Adrenal gland (tissue), 12 donors: ENCODE data around the gene MAN1B1. TPM values are rescaled to one million over a fixed set of nuclear protein-coding genes. Genes with fewer than 3 reads are reported as not detected.

Source experiments
- DNase-seq, 7 donors: peaks; one replicate each; pipeline ENCODE4 v3.0.0-alpha.2; 2019 to 2020
- H3K27ac ChIP-seq, 5 donors: fragments of 200-600 bp; sonication (generic) in 4 of 5; 1 replicate in 3 of 5; 2 replicates in 2 of 5; pipeline versions ENCODE4 v1.5.1 to v1.8.0; 2016 to 2020; ENCODE audit warnings: mild to moderate bottlenecking in 1 of 5
- H3K27me3 ChIP-seq: fragments of 200-600 bp; 2 replicates; pipeline ENCODE4 v1.8.0; 2021
- H3K36me3 ChIP-seq, 2 donors: fragments of 200-600 bp; replicated peaks in 1 of 2; 1 replicate in 1 of 2; 2 replicates in 1 of 2; pipeline versions ENCODE4 v1.5.1 to v1.8.0; 2018 to 2022
- H3K4me1 ChIP-seq, 2 donors: fragments of 200-600 bp; replicated peaks in 1 of 2; 1 replicate in 1 of 2; 2 replicates in 1 of 2; pipeline versions ENCODE4 v1.5.1 to v1.8.0; 2018 to 2021
- H3K4me3 ChIP-seq, 4 donors: fragments of 200-600 bp; sonication (generic) in 3 of 4; one replicate each; pipeline ENCODE4 v1.5.1; 2016 to 2018
- H3K9me3 ChIP-seq, 3 donors: fragments of 200-600 bp; sonication (generic) in 1 of 3; replicated peaks in 1 of 3; 1 replicate in 2 of 3; 2 replicates in 1 of 3; pipeline versions ENCODE4 v1.5.1 to v1.8.0; 2016 to 2021
- CTCF ChIP-seq, 6 experiments: fragments of 450-650 bp in 4 of 6; fragments of 200-600 bp in 2 of 6; sonication (generic) in 1 of 6; IDR thresholded peaks; 1 replicate in 5 of 6; 2 replicates in 1 of 6; pipeline versions ENCODE4 v1.5.1 to v1.8.0; 2016 to 2021; ENCODE audit warnings: antibody characterized with exemption in 6 of 6, mild to moderate bottlenecking in 2 of 6, moderate library complexity in 1 of 6
- POLR2A ChIP-seq, 2 donors: fragments of 450-650 bp; IDR thresholded peaks; one replicate each; pipeline ENCODE4 v1.6.1; 2017; ENCODE audit warnings: antibody characterized with exemption in 2 of 2, mild to moderate bottlenecking in 2 of 2, moderate library complexity in 1 of 2
- WGBS, 4 donors: extraction: QIAGEN DNeasy Blood & Tissue Kit in 2 of 4; methylation state at CpG; one replicate each; pipeline versions ENCODE4 v1.1.5 to v1.1.7; 2013 to 2017; 5-methylcytosine and 5-hydroxymethylcytosine counted together
- intact Hi-C, 2 donors: fragments of 100-400 bp; cut with DNase I; formaldehyde crosslinking; loops; one replicate each; pipeline versions ENCODE4 v1.14.1 to v1.15.0; 2022 to 2023
- polyA plus RNA-seq, 3 donors: library from polyadenylated mRNA; stranded (reverse); fragments of 200-250 nt in 2 of 3; fragments of 350-450 nt in 1 of 3; fragmentation: Illumina TruSeq in 1 of 3; extraction: RNeasy Lipid Tissue Mini Kit (QIAGEN cat#74804) in 1 of 3; gene quantifications; one replicate each; pipeline ENCODE4 v1.2.3, GENCODE V29; 2013 to 2014
- total RNA-seq, 9 donors: library from RNA; depleted of rRNA in 4 of 9; stranded (reverse); fragments of >200 nt in 4 of 9; fragments of 120-200 nt in 1 of 9; fragmentation: NEBNext Ultra II Directional in 1 of 9; extraction: Animal tissue kit (Norgen Biotek cat#: 25700) in 1 of 9; gene quantifications; one replicate each; pipeline versions ENCODE4 v1.1.0 to v1.2.4, GENCODE V29; 2013 to 2023
- donor health status: healthy with polysubstance abuse.
- donor health status: Bipolar disorder and iron deficiency.
- donor health status: DM: yes; HTN: yes; CAD: no.
- donor health status: DM: no; HTN: no; CAD: no.
- donor health status: DM: no; HTN: no; CAD: no.
- donor health status: DM: yes; HTN: yes; CAD: no.

The MAN1B1 gene
- total and polyA plus RNA-seq, 12 donors: 44.4 to 138 (median 67.9) TPM

DNA sequence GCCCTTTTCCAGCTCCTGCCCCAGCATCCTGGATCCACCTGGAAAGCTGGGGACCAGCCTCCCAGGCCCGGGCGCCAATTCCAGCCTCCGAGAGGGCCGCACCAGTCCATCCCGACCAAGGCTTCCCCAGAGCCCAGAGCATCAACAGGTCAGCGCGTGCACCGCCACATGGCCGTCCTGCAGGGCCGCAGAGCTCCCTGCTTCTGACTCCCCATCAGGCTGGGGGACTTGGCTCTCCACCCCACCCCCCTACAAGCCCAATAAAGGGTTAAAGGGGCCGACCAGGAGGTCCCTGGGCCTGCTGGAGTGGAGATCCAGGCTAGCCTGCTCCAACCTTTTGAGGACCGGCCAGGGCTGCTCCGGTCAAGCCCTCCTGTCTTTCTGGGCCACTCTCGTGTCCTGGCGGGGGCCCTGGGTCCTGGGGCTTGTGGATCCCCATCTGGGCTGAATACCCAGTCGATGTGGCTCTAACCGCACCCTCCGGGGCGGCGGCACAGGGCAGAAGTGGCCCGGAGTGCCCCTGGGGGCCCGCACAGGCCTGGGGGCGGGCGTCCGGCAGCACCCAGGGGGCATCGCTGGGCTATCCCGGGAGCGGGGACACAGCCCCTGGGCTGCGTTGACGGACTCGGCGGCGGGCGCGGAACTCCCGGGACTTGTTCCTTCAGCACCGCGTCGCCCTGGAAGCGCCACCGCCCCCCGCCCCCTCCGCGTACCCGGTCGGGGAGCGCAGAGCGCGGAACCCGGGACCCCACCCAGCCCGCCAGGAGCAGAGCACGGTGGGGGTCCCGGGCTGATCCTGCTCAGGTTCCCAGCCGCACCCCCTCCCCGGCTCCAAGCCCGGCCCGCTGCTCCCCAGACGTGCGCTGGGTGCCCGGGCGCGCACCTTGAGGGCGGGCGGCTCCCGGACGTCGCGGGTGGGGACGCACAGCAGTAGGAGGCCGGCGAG is 33.5 kb upstream of the MAN1B1 start:
- Histone ChIP-seq H3K27me3 (peaks cover 50% of the 10 kb centered on the region), H3K4me1 (peaks cover 0 to 21% of the 10 kb centered on the region in 2 donors)

DNA sequence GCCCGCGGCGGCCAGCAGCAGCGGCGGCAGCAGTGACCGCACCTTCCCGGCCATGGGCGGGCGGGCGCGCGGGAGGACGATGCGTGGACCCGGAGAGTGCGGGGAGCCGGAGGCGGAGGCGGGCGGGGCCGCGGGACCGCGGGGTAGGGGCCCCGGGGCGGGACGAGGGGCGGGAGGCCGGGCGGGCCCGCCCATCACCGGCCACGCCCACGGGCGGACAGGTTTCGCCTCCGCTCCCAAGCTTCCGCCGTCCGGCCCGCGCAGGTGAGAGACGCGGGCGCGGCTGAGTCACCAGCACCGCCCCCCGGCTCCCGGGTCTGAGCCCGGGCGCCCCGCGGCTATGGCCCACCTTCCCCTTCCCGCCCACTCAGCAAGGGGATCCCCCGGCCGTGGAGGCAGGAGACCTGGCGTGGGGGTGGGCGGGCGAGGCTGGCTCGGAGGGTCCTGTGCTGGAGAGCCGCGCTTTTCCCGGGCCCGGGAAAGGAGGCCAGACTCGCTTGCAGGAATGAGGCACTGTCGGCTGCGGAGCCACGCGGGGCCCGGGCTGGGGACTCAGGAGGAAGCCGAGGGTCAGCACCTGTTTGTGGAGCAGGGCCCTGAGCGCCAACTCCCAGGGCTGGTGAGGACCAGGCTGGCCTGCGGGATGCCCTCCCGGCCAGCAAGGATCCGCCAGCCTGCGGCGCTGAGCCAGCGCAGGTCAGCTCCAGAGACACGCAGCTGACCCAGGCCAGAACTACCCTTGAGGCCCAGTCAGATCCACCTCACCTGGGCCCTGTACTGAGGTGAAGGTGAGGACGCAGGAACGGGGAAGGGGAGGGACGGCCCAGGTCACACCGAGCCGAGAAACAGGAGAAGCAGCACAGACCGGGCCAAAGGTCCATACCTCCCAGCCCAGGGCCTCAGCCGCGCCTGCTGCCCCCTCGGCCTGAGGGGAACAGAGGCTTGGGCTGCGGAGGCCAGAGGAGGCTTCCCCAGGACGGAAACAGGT is 32.5 kb upstream of the MAN1B1 start, which contains the start of gene ENTPD2:
Gene ENTPD2 (minus strand): TSS at position 118 of the 988 bp plus-strand sequence. CDS start 64 bp downstream, at position 54.
- intact Hi-C loops: no loop called here
- Histone ChIP-seq H3K27ac (no peak within 1 kb of the TSS), H3K4me3 (peak within 1 kb of the TSS in 1 of 4 donors; percentile 43), H3K36me3 (no peaks in the 10 kb centered on the region), H3K27me3 (peaks cover 42% of the 10 kb centered on the region), H3K4me1 (peaks cover 0 to 21% of the 10 kb centered on the region in 2 donors), H3K9me3 (no peaks in the 10 kb centered on the region)
- 21 to 42% (median 31%) methylated on average over 16 to 90 of the region's 90 CpGs for WGBS, 4 donors
- no peak for DNase-seq
- TF ChIP-seq CTCF (IDR thresholded peaks at IDR 0.05) (no peak), POLR2A (IDR thresholded peaks at IDR 0.05) (no peak)

More for the DNA sequence above, 33.5 kb upstream of the MAN1B1 start:
- DNase-seq: no peak
- no peak overlapping the region for H3K27ac ChIP-seq
- no peaks in the 10 kb centered on the region for H3K36me3 ChIP-seq
- WGBS, 4 donors: 15 to 33% (median 21%) methylated on average over 5 to 71 of the region's 71 CpGs
- H3K4me3 ChIP-seq: peak overlapping the region in 1 of 4 donors; percentile 43
- intact Hi-C loops: no loop called here
- TF ChIP-seq CTCF (IDR thresholded peaks at IDR 0.05) (no peak), POLR2A (IDR thresholded peaks at IDR 0.05) (no peak)
- no peaks in the 10 kb centered on the region for H3K9me3 ChIP-seq

GRCh38 chr9:137054932-137055384 is 31.8 kb upstream of the MAN1B1 start:
- intact Hi-C loops: no loop called here
- 62 to 81% (median 75%) methylated on average over 1 to 17 of the region's 17 CpGs for whole genome bisulfite sequencing, 4 donors
- no peak for TF ChIP-seq POLR2A (IDR thresholded peaks at IDR 0.05)
- TF ChIP-seq CTCF (IDR thresholded peaks at IDR 0.05): no peak

More at GRCh38 chr9:137054932-137055384, 31.8 kb upstream of the MAN1B1 start:
- Histone ChIP-seq H3K27me3 (peaks cover 37% of the 10 kb centered on the region), H3K27ac (no peak overlapping the region), H3K4me1 (peaks cover 0 to 21% of the 10 kb centered on the region in 2 donors), H3K9me3 (no peaks in the 10 kb centered on the region), H3K36me3 (no peaks in the 10 kb centered on the region), H3K4me3 (no peak overlapping the region)
- DNase-seq: no peak
